ENCODE measurements around the gene CELA2A.
"Not testable (repeated sequence)": the region's sequence is repeated elsewhere in the genome, so short reads cannot be mapped to it uniquely, and the experiment has no call there.

The CELA2A gene

DNA sequence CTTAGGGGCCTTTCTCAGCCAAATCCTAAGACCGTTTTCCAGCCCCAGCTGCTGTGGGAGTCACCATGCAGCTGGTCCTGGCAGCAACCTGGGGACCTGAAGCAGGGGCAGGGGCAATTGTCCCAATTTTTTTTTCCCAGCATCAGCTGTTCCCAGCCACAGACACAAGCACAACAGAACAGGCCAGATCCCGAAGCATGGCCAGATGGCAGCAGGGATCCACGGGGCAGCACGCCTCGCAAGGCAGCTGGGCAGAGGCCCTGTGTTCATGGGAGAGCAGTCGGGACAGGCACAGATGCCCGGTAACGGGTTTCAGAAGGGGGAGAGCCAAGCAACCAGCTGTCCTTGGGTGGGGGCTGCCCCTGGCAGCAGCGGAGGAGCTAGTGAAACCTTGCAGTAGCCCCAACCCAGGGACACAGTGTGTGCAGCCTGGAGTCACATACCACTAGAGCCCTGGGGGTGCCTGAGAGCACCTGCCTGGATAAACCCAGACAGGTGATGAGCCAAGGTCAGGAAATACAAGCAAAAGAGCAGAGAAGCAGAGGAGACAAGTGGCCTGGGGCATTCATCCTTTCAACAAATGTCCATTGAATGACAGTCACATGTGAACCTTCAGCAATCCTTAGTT is 13.4 kb downstream of the CELA2A start:
- DNase-seq (ENCODE audit: low spot score) = not testable (repeated sequence)

DNA sequence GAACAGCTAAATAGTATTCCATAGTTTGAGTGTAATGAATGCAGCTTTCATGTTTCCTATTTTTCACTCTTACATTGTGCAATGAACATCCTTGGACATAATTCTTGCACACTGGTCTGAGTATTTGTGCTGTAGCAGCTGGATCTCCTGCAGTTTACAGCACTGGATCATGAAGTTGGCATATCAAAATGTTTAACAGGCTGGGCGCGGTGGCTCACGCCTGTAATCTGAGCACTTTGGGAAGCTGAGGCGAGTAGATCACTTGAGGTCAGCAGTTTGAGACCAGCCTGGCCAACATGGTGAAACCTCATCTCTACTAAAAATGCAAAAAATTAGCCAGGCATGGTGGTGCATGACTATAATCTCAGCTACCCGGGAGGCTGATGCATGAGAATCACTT is 14.5 kb downstream of the CELA2A start:
- DNase-seq (ENCODE audit: low spot score) = not testable (repeated sequence)

DNA sequence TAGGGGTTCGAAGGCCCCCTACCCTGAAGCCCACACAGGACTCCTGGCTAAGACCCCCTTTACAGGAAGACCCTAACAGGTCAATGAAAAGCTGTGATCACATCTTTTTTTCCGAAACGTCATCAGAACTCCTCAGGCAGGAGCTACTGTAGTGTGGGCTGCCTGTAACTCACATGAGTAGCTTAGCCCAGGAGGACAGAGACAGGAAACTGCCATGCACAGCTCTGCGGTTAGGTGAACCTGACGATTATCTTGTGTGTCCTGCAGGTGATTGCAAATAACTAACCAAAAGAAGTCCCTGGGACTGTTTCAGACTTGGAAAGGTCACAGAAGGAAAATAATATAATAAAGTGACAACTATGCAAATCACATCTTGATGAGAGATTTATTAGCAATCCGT is 15.2 kb downstream of the CELA2A start:
- DNase-seq (ENCODE audit: low spot score) = not testable (repeated sequence)

DNA sequence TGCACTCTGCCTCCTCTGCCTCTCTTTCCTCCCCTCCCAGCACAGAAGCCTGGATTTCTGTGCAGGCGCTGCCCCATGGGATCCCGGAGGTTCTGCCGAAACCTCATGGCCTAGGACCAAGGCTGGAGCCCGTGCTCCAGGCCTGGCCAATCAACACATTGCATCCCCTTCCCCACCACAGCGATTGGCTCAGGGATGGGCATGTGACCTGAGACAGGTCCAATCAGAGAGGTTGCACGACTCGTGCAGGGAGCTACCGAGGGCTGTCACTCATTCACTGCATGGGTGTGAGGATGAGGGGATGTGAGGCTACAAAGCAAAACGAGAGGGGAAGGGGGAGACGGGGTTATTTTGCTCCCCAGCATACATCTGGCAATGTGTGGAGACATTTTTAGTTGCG is 16.1 kb downstream of the CELA2A start:
- no peak for DNase-seq (ENCODE audit: low spot score)

DNA sequence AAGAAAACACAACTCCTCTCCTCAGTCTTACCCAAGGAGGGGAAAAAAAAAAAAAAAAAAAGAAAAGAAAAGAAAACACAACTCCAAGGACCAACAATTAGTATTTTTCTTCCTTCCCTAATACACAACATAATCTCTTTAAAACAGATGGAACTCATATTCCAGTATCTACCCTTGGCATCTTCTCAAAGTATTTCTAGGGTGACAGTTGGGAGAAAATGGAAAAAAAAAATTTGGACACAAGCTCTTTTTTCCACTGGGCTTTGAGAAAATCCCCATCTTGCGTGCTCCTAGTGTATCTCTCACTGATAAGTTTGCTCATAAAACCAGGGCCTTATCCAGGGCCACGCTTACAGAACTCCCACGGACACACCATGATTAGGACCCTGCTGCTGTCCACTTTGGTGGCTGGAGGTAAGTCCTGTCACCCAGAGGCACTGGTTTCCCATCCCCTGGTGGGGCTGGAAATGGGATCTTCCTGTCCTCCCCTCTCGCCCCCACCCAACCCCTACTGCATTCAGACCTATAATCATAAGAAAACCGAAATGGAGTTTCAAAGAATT is 19.3 kb downstream of the CELA2A start, which contains the start of gene CELA2B:
Gene CELA2B, plus strand, starts transcription at position 353 of the 563 bp plus-strand sequence. Its CDS starts 22 bp downstream, at position 375.
- no peak for DNase-seq (ENCODE audit: low spot score)

DNA sequence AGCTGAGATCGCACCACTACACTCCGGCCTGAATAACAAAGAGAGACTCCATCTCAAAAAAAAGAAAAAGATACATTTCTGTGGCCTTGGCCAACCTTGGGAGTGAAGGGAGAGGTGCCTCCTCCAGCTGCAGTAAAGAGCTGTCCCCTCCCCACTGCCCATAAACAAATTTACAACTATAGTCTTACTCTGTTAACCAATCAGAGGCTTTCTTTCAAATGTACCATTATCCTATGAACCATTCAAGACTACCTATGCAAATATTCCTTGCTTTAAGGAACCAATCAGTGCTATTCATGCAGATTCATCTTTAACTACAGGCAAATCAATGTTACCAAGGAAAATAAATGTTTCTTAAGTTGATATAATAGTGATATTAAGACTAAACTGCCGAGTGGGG is 20.4 kb downstream of the CELA2A start:
- DNase-seq (ENCODE audit: low spot score) = no peak

DNA sequence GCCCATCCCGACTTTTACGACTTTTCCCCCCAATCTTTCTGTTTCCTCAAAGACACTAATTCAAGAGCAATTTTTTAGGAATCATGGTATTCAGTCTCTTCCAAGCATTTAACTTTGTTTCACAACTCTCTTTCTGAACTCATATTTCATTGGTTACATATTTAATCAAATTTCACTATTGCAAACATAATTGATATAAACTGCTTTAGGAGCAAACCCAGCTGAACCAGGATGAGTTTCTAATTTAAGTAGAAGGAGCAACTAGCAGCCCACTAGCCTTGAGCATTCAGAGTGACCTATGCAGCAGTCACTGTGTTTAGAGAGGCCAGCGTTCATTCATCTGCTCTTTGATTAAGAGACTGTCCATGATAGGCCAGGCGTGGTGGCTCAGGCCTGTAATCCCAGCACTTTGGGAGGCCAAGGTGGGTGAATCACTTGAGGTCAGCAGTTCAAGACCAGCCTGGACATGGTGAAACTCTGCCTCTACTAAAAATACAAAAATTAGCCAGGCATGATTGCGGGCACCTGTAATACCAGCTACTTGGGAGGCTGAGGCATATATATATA is 21.2 kb downstream of the CELA2A start:
- DNase-seq (ENCODE audit: low spot score) = no peak

GRCh38 chr1:15479654-15480347 is 23.3 kb downstream of the CELA2A start:
- no peak for DNase-seq (ENCODE audit: low spot score)

- DNase-seq (ENCODE audit: low spot score) = not testable (repeated sequence)
These were observed 25.9 kb downstream of the CELA2A start for GRCh38 chr1:15482455-15482854.

GRCh38 chr1:15482983-15483543 is 26.5 kb downstream of the CELA2A start:
- DNase-seq (ENCODE audit: low spot score) = not testable (repeated sequence)

DNA sequence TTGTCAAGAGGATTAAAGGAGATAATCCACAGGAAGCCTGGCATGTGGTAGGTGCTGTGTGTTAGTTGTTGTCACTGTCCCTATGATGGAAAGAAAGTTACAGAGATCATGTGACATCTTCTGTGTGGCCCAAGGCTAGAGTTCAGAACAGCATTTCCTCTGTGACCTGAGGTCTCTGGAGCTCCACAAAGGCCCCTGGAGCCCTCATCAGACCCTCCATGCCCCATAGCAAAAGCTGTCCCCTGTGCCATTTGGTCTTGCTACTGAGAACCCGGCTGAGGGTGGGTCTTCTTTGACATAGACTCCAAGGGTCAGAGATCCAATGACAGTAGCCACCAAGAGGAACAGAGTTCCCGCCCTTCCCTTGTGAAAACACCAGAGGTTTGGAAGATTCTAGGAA is 27.4 kb downstream of the CELA2A start:
- DNase-seq (ENCODE audit: low spot score) = no peak

DNA sequence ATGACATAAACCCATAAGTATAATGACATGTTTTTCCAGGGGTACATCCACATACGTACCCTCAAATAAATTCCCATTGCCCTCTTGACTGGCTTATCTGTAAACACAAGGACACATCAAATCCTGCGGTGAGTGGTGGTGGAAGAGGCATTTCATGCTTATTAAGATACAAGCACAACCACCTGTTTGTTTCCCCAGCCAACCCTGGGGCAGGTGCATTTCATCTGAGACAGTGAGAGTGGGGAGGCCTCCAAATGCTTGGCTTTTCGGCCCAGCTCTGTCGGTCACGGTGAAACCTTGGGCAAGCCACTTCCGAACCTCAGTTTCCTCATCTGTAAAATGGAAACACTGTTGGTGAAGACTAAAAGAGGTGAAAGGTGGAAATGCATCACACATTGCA is 27.9 kb downstream of the CELA2A start:
- not testable (repeated sequence) for DNase-seq (ENCODE audit: low spot score)

GRCh38 chr1:15485636-15486035 is 29.1 kb downstream of the CELA2A start:
- DNase-seq (ENCODE audit: low spot score) = no peak

GRCh38 chr1:15486844-15487610 is 30.5 kb downstream of the CELA2A start:
- DNase-seq (ENCODE audit: low spot score) = not testable (repeated sequence)

DNA sequence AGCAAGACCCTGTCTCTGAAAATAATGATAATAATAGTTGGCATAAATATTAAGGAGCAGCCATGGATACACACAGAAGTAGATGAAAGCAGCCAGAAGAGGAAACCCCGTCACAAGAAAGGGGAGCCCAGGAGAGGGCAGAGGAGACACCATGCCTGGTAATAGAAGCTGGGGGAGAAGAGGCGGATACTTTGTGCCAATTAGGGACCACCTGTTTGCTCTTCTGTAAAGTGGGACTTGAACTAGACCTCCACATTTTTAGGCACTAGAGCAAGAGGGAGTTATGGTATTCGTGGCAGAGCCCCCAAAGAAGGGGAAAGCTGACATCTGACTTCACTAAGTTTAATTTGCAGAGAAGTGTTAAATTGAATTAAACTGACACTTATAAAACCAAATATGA is 31.8 kb downstream of the CELA2A start:
- no peak for DNase-seq (ENCODE audit: low spot score)

DNA sequence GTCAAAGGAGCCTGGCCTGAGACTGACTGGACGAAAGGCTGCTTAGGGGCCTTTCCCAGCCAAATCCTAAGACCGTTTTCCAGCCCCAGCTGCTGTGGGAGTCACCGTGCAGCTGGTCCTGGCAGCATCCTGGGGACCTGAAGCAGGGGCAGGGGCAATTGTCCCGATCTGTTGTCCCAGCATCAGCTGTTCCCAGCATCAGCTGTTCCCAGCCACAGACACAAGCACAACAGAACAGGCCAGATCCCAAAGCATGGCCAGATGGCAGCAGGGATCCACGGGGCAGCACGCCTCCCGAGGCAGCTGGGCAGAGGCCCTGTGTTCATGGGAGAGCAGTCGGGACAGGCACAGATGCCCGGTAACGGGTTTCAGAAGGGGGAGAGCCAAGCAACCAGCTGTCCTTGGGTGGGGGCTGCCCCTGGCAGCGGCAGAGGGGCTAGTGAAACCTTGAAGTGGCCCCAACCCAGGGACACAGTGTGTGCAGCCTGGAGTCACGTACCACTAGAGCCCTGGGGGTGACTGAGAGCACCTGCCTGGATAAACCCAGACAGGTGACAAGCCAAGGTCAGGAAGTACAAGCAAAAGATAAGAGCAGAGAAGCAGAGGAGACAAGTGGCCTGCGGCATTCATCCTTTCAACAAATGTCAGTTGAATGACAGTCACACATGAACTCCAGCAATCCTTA is 32.7 kb downstream of the CELA2A start:
- DNase-seq (ENCODE audit: low spot score) = no peak

- peak; percentile 60 for DNase-seq (ENCODE audit: low spot score)
These were observed 34.5 kb downstream of the CELA2A start for GRCh38 chr1:15491010-15491409.

DNA sequence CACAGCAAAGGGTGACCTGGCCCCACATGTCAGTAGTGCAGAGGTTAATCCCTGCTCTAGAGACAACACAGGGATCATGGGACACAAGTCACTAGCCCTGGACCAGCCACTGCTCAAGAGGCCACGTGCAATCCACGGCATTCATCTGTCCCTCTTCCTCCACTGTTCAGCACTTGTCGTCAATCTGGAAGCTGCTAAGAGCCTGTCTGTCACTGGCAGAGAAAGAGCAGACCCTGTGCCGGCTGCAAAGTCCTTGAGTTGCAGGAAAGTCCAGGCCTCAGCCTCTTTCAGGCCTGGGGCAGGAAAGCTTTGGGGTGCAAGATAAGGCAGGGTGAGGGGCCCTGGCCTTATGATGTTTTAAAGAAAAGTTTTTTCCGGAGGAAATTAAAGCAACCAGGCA is 36.1 kb downstream of the CELA2A start:
- no peak for DNase-seq (ENCODE audit: low spot score)

DNA sequence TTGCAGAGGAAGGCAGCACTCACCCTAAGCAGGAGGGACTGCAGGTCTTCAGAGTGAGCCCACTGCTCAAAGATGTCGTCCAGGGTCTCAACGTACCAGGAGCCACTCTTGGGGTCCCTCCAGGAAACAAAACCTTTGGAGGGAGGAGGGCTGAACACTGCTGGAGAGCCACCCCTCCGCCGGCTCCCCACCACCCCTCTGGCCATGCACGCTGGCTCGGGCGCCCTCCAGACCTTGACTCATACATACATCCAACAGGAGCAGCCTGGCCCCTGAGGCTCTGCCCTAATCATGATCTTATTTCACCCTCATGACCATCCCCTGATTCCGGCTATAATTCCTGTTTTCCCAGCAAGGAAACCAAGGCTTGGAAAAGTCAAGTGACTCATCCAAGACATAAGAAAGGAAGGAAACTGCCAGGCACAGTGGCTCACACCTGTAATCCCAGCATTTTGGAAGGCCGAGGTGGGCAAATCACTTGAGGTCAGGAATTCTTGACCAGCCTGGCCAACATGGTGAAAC is 37.4 kb downstream of the CELA2A start:
- DNase-seq (ENCODE audit: low spot score) = no peak

GRCh38 chr1:15500184-15501178 is 43.9 kb downstream of the CELA2A start:
- DNase-seq (ENCODE audit: low spot score) = no peak
